GM19238 (cell line): ENCODE results near the gene PSRC1.

Experiments used
- DNase-seq: peaks from one replicate; pipeline ENCODE4 v3.0.0; 2011; ENCODE audit warnings: low spot score; ENCODE audit not compliant: insufficient read length

PSRC1 gene

DNA sequence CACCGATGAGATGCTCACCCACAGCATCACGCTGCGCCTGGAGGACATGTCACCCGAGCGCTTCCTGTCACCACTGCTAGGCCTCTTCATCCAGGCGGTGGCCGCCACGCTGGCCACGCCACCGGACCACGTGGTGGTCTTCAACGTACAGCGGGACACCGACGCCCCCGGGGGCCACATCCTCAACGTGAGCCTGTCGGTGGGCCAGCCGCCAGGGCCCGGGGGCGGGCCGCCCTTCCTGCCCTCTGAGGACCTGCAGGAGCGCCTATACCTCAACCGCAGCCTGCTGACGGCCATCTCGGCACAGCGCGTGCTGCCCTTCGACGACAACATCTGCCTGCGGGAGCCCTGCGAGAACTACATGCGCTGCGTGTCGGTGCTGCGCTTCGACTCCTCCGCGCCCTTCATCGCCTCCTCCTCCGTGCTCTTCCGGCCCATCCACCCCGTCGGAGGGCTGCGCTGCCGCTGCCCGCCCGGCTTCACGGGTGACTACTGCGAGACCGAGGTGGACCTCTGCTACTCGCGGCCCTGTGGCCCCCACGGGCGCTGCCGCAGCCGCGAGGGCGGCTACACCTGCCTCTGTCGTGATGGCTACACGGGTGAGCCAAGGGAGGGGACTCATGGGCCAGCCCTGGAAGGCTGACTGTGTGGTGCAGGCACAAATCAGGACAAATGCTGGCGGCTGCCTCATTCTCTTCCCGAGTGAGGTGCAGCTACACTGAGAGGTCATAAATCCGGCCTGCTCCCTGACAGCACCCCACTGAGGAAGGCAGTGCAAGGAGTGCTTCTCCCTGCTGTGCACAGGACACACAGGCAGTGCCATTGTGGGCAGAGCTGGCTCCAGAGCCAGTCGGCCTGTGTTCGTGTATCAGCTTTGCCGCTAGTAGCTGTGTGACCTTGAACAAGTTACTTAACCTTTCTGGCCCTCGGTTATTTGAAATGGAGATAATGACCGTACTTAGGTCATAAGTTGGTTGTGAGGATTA lies 24.2 kb downstream of the PSRC1 start:
- DNase-seq: no peak

DNA sequence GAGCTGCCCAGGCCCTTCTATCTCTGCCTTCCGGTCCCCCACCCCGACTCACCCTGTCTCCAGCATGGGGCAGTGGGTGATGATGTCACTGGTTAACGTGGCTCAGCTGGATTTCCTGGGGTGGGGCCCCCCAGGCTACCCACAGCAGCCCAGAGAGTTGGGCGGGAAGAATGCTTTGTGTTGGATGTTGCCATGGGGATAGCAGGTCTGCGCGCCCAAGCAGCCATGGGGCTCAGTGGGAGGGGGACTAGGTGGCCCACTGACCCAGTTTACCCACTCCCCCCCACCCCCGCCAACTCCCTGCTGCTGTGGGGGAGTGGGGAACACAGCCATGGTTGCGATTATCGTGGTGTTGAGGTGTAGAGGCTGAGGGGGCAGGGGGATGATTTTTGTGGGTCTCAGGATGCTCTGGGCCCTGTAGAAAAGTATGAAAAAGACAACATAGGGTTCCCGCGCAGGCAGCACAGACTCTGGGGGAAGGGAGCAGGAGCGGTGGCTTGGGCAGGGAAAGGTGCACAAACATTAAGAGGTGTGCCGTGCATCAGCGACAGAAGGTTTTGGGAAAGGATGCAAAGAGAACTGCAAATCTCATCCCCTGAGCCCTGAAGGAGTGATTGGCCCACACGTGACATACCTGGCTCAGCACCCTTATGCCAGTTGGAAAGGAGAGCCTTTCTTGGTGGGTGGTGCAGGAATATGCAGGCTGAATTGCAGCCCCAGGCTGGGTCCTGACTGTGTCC lies 25.1 kb downstream of the PSRC1 start:
- DNase-seq: no peak

DNA sequence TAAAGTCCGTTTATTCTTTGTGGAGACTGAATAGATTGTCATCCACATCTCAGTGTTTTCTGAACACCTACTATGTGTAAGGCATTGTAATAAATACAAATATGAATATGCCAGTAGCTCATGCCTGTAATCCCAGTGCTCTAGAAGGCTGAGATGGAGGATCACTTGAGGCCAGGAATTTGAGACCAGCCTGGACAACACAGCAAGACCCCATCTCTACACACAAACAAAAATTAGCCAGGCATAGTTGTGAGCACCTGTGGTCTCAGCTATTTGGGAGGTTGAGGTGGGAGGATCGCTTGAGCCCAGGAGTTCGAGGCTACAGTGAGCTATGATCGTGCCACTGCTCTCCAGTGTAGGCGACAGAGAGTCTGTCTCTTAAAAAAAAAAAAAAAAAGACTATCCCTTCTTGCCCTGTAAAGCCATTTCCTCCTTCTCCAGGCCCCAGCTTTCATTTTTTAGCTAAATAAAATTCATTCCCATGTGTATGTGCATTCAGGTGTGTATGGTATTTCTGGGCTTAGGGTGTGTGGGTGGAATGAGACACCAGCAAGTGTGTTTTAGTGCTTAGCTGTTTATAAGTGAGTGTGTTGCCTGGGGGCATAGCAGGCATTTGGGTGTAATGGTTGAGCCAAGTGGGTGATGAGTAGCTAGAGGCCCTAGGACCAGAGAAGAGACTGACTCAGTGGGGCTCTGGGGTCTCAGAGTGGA lies 25.8 kb downstream of the PSRC1 start:
- DNase-seq: no peak

DNA sequence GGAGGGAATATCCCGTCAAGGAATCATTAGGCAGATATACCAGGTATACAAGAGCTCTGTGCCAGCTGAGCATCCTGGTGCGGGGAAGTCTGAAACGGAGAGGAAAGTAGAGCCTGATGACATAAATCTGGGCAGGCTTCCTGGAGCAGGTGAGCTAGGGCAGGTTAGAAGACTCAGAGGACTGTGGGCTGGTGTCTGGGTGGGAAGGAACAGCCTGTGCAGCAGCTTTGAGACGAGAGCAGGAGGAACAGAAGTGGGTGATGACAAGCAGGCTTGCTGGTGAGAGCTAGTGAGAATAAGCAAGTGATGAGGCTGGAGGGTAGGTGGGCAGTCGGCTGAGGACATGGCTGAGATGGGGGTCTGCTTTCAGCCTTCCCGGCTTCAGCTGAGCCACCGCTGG lies 26.9 kb downstream of the PSRC1 start:
- DNase-seq: no peak

DNA sequence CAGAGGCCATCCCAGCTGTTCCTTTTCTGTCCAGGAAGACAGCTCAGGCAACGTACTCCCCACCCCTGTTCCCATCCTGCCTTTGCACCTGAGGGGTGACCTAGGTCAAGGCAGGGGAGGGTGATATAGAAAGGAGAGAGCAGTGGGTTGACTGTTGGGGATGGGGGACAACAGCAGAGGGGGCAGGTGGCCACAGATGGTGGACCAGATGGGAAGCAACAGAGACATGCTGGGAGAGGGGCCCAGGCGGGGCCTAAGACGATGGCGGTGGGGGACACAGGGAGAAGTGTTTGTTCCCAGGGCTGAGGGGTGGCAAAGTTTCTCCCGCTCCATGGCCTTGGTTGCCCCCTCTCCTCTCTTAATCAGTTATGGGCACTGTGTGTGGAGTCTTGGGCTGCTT lies 27.3 kb downstream of the PSRC1 start:
- DNase-seq: no peak

DNA sequence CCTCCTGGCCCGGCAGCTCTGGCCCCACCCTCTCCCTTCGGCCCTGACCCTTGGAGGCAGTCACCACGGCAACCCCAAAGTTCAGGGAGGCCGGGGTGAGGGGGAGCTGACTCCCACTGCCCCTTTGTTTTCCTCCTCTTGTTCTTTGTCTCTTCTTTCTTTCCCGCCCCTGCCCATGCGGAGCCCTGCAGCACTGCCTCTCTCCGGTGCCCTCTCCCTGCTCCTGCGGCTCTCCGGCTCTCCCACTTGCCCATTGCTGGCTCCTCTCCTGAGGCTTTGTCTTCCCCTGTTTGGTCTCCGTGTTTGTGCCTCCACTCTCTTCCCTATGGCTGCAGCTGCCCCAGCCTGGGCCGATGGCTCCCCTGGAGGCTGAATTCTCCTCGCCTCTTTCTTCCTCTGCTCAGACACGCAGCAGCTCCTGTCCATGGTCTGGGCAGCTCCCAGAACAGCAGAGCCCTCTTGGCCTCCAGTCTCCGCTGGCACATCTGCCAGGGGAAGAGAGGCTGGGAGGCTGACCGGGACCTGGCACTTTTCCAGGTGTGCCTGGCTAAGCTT lies 27.8 kb downstream of the PSRC1 start:
- no peak for DNase-seq

DNA sequence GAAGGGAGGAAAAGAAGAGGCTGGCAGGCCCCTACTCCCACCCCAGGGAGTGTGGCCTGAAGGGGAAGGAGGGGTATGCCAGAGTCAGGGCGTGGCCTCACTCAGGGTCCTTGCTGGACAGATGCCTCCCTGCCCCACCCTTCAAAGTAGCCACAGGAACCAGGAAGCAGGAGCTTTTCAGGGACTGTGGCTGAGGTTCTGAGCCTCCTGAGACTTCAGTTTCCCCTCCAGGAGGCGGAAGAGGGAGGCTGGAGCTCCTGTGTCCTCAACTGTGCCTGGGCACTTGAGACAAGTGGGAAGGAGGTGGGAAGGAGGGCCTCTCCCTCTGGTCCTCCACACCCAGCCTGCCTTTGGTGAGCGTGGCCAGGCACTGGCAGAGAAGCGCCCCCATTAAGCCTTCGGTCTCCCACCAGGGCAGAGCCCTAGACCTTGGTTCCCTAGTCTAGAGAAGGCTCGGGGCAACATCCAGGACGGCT lies 28.3 kb downstream of the PSRC1 start:
- no peak for DNase-seq

DNA sequence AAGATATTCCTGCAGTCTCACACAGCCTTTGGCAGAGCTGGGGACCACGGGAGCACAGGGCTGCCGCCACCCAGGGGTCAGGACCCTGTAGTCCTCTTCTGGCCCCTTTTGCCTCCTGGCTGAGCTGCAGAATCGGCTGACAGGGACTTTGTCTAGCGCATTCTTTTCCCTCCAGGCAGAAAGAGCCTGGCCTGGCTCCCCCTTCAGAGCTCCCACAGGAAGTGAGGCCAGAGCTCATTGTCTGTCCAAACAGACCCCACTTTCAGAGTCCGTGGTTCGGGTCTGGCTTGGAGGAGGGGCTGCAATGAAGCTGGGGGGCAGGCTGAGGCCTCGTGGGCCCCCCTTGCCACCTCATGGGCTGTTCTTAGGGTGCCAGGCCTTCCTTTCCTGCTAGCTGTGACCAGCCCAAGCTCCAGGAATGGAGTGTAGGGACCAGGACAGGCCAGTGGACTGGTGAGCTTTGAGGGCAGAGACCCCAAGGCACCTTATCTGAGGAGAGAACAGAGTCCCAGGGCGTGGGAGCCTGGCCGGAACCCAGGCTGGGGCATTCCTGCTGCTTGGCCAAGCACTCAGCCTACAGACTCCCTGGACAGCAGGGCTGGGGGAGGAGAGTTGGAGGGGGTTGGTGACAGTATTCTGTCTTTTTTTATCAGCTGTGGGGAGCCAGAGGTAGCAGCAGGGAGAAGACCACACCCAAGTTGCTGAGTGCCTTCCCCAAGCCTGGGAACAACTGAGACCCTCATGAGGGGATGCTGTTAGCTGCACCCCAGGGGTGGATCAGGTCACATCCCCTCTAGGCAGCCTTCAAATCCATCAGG lies 28.9 kb downstream of the PSRC1 start:
- no peak for DNase-seq

DNA sequence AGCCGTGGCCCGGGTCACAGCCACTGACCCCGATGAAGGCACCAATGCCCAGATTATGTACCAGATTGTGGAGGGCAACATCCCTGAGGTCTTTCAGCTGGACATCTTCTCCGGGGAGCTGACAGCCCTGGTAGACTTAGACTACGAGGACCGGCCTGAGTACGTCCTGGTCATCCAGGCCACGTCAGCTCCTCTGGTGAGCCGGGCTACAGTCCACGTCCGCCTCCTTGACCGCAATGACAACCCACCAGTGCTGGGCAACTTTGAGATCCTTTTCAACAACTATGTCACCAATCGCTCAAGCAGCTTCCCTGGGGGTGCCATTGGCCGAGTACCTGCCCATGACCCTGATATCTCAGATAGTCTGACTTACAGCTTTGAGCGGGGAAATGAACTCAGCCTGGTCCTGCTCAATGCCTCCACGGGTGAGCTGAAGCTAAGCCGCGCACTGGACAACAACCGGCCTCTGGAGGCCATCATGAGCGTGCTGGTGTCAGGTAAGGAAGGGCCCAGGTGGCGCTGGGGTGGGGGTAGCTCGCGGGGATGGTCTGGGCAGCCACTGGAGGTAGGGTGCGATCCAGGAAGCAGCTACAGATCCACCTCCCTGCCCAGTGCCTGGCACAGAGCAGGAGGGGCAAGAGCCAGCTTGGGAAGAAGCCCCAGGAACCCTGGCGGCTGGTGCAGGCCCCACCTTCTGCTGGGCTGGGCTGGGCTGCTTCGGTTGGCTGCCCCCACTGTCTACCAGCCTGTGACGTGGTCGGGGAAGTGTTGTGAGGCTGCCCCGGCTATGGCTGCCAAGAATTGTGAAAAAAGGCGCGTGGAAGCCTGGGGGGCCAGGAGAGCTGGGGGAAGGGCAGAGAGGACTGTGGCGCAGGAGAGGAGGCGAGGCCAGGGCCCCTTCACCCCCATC lies 29.8 kb downstream of the PSRC1 start:
- DNase-seq: no peak

DNA sequence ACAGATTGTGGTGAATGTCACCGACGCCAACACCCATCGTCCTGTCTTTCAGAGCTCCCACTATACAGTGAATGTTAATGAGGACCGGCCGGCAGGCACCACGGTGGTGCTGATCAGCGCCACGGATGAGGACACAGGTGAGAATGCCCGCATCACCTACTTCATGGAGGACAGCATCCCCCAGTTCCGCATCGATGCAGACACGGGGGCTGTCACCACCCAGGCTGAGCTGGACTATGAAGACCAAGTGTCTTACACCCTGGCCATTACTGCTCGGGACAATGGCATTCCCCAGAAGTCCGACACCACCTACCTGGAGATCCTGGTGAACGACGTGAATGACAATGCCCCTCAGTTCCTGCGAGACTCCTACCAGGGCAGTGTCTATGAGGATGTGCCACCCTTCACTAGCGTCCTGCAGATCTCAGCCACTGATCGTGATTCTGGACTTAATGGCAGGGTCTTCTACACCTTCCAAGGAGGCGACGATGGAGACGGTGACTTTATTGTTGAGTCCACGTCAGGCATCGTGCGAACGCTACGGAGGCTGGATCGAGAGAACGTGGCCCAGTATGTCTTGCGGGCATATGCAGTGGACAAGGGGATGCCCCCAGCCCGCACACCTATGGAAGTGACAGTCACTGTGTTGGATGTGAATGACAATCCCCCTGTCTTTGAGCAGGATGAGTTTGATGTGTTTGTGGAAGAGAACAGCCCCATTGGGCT lies 30.6 kb downstream of the PSRC1 start:
- DNase-seq: no peak

DNA sequence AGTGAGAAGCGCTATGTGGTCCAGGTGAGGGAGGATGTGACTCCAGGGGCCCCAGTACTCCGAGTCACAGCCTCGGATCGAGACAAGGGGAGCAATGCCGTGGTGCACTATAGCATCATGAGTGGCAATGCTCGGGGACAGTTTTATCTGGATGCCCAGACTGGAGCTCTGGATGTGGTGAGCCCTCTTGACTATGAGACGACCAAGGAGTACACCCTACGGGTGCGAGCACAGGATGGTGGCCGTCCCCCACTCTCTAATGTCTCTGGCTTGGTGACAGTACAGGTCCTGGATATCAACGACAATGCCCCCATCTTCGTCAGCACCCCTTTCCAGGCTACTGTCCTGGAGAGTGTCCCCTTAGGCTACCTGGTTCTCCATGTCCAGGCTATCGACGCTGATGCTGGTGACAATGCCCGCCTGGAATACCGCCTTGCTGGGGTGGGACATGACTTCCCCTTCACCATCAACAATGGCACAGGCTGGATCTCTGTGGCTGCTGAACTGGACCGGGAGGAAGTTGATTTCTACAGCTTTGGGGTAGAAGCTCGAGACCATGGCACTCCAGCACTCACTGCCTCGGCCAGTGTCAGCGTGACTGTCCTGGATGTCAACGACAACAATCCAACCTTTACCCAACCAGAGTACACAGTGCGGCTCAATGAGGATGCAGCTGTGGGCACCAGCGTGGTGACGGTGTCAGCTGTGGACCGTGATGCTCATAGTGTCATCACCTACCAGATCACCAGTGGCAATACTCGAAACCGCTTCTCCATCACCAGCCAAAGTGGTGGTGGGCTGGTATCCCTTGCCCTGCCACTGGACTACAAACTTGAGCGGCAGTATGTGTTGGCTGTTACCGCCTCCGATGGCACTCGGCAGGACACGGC lies 31.4 kb downstream of the PSRC1 start:
- no peak for DNase-seq

DNA sequence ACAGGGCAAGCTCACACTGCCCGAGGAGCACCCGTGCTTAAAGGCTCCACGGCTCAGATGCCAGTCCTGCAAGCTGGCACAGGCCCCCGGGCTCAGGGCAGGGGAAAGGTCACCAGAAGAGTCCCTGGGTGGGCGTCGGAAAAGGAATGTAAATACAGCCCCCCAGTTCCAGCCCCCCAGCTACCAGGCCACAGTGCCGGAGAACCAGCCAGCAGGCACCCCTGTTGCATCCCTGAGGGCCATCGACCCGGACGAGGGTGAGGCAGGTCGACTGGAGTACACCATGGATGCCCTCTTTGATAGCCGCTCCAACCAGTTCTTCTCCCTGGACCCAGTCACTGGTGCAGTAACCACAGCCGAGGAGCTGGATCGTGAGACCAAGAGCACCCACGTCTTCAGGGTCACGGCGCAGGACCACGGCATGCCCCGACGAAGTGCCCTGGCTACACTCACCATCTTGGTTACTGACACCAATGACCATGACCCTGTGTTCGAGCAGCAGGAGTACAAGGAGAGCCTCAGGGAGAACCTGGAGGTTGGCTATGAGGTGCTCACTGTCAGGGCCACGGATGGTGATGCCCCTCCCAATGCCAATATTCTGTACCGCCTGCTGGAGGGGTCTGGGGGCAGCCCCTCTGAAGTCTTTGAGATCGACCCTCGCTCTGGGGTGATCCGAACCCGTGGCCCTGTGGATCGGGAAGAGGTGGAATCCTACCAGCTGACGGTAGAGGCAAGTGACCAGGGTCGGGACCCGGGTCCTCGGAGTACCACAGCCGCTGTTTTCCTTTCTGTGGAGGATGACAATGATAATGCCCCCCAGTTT lies 32.3 kb downstream of the PSRC1 start:
- no peak for DNase-seq

DNA sequence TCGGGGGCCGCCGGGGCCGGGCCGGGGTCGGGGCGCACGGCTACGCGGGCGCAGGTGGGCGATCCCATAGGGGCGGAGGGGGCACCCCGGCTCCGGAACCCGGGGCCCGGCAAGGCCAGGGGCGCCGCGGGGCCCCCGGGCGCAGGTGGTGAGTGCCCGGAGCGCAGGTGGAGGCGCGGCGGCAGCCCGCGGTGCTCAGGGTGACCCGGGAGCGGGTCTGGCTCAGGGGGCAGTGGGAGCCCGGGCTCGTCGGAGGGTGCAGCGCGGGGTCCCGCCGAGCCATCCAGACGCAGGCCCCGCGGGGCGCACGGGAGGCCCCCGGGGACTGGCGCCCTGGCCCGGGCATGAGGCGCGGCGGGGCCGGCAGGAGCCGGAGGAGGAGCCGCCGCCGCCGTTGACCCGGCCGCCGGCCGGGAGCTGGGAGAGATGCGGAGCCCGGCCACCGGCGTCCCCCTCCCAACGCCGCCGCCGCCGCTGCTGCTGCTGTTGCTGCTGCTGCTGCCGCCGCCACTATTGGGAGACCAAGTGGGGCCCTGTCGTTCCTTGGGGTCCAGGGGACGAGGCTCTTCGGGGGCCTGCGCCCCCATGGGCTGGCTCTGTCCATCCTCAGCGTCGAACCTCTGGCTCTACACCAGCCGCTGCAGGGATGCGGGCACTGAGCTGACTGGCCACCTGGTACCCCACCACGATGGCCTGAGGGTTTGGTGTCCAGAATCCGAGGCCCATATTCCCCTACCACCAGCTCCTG lies 33.1 kb downstream of the PSRC1 start:
- no peak for DNase-seq

DNA sequence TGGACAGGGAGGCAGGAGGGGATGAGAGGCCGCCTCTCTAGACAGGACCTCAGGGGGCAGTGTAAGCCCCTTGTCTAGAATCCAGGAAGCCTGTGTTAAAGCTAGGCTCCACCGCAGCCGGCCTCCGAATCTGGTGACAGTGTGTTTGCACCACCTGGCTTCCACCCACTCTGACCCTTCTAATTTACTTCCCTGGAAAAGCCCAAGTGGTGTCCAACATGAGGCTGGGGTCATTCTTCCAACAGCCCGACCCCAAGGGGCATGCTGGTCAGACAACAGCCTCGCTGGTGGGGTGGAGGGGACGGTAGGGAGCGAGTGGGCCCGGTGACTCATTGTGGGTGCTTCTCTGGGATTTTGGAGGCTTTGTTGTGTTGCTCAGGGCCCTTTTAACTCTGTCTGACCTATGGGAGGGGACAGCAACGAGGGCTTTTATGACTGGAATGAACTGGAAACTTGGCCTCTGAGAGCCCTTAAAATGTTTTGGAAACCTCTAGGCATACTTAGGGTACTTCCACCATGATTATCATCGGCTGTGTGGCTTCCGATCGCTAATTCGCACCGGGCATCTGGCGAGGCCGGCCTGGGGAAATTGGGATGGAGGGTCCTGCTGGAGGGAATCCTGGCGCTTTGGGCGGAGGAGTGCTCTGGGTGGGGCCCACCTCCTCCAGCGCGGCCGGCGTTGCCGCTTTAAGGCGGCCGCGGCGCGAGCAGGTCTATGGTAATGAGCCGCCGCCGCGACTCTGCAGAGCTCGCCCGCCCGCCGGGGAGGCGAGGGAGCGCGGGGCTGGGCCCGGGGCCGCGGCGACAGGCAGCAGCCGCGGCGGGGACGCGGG lies 33.9 kb downstream of the PSRC1 start, which contains the start of gene CELSR2:
CELSR2 (plus strand) TSS at position 743 of the 833 bp plus-strand sequence. CDS start 541 bp downstream, outside the sequence.
- peak; percentile 88 for DNase-seq

DNA sequence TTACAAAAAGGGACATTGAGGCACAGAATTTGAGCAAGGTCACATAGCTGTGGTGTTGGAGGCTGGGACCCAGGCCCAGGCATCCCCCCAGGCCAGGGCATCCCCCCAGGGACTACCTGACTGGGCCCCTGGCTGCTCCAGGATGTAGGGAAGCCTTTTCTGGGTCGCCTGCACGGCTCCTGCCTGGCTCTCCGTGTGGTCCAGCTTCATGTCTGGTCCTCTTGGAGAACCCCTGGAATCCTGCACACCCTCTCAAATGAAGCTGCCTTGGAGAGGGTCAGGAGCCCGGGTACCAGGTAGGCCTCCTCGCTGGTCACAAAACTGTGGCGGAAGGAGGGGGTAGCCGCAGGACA lies 34.5 kb downstream of the PSRC1 start:
- no peak for DNase-seq
